HEK293T (cell line): ENCODE results near the gene VAT1.

Experiments used
- BHLHE40 ChIP-seq: fragments of 450-650 bp; IDR thresholded peaks from 2 replicates; pipeline ENCODE4 v1.6.1; 2016; ENCODE audit warnings: mild to moderate bottlenecking, moderate library complexity, borderline replicate concordance
- FOXK2 ChIP-seq: fragments of 450-650 bp; IDR thresholded peaks from 2 replicates; pipeline ENCODE4 v1.6.1; 2016; ENCODE audit warnings: mild to moderate bottlenecking
- HDGF ChIP-seq: fragments of 450-650 bp; IDR thresholded peaks from 2 replicates; pipeline ENCODE4 v1.6.1; 2017; ENCODE audit warnings: antibody characterized with exemption, borderline replicate concordance
- LEF1 ChIP-seq: fragments of 450-650 bp; IDR thresholded peaks from 2 replicates; pipeline ENCODE4 v1.6.1; 2017; ENCODE audit warnings: mild to moderate bottlenecking, borderline replicate concordance
- NFRKB ChIP-seq: fragments of 450-650 bp; IDR thresholded peaks from 2 replicates; pipeline ENCODE4 v1.6.1; 2016; ENCODE audit warnings: mild to moderate bottlenecking, moderate library complexity
- TARDBP ChIP-seq: fragments of 450-650 bp; IDR thresholded peaks from 2 replicates; pipeline ENCODE4 v1.6.1; 2016

DNA sequence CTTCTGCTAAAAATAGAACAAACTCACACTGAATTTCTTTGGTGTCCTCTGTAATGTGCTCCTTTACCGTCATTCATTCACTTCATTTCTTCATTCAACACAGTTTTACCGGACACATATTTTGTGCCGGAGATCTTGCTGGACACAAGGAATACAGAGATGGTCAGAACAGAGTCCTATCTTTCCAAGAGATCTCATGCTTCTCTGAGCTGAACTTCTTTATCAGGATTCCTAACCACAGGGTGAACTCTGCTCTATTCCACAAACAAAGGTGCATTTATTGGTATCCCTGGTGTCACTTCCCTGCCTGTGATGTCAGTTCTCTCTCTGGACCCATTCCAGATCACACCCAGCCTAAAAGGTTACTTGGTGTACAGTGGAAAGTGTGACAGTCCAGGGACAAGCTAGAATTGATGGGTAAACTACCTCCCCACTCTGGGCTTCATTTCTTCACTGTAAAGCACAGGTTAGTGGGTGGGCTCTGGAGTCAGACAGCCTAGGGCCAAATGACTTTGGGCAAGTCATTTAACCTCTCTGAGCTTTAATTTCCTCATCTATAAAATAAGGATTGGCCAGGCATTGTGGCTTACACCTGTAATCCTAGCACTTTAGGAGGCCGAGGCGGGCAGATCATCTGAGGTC lies 11.4 kb downstream of the VAT1 start:
- no peak for TF ChIP-seq NFRKB
- no peak for TF ChIP-seq LEF1
- TF ChIP-seq BHLHE40: no peak
- TF ChIP-seq HDGF: no peak
- TF ChIP-seq TARDBP: no peak
- TF ChIP-seq FOXK2: no peak
